Measurements from ENCODE around the gene PGAM4. TPM values are rescaled to one million over a fixed set of nuclear protein-coding genes. Genes with fewer than 3 reads are reported as not detected.
"Not testable (repeated sequence)": the region's sequence is repeated elsewhere in the genome, so short reads cannot be mapped to it uniquely, and the experiment has no call there.

Gene PGAM4
- polyA plus RNA-seq, 4 donors, result 0.52 TPM; not detected in 2

- no peak for DNase-seq (ENCODE audit: low read depth in 4 of 4, low spot score in 2 of 4)
Observed at GRCh38 chrX:77930581-77930980, 38.9 kb downstream of the PGAM4 start.

- no peak for DNase-seq (ENCODE audit: low read depth in 4 of 4, low spot score in 2 of 4)
Observed at GRCh38 chrX:77925764-77926163, 43.7 kb downstream of the PGAM4 start.

DNA sequence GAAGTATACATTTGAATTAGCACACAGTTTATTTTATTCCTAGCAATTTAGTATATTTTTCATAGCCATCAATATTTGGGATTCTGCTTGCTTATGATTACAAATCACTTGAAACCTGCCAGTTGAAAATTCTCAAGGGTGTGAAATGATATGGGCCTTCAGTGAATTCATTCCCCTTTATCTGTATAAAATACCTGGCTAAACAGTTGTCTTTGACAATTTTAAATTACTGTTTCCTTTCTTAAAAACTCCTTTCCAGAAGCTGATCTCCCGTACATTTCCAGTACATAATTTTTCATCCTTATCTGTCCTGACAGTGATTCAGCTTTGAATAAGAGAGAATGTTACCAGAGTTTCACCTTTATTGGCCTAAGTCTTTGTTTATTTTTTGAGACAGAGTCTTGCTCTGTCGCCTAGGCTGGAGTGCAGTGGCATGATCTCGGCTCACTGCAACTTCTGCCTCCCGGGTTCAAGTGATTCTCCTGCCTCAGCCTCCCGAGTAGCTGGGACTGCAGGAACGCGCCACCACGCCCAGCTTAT is 45.0 kb downstream of the PGAM4 start:
- no peak for DNase-seq (ENCODE audit: low read depth in 4 of 4, low spot score in 2 of 4)

- no peak for DNase-seq (ENCODE audit: low read depth in 4 of 4, low spot score in 2 of 4)
Observed at GRCh38 chrX:77922787-77923186, 46.7 kb downstream of the PGAM4 start.

DNA sequence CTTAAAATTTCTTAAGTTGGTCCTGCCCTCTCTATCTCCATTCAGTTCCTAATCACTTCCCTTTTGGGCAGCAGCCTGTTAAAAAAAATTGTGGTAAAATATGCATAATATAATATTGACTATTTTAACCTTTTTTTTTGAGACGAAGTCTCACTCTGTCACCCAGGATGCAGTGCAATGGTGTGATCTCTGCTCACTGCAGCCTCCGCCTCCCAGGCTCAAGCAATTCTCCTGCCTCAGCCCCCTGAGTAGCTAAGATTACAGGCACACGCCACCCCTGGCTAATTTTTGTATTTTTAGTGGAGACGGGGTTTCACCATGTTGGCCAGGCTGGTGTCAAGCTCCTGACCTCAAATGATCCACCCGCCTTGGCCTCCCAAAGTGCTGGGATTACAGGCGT is 50.1 kb downstream of the PGAM4 start:
- not testable (repeated sequence) for DNase-seq (ENCODE audit: low read depth in 4 of 4, low spot score in 2 of 4)

DNA sequence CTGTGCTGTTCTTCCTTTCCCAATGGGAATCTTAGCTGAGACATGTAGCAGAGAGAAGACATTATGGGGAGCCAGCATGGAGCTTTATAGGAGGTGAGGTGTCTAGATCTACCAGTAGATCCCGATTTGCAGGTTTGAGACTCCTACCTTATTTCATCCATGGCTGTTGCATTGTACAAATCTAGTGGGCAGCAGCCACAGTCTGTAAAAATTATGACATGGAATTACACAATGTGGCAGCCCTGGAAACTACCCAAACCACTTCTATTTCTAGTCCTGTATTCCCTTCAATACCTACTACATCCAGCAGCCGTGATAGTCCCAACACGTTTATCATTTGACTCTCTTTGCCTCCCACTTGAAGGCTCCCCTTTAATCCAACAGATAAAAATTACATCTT is 50.9 kb downstream of the PGAM4 start:
- DNase-seq (ENCODE audit: low read depth in 4 of 4, low spot score in 2 of 4), result no peak

Other genes starting within 250 kb of the PGAM4 start
- 10 to 100 TPM; 63.7 to 97.1 (median 85.4) TPM for gene ATRX, start 183.4 kb downstream of the PGAM4 start, polyA plus RNA-seq (ENCODE audit: insufficient read length in 4 of 4)
- 10 to 100 TPM; 76.9 to 93.3 (median 90.2) TPM for gene MAGT1, start 74.2 kb downstream of the PGAM4 start, polyA plus RNA-seq (ENCODE audit: insufficient read length in 4 of 4)
- gene COX7B, start 70.2 kb downstream of the PGAM4 start, polyA plus RNA-seq (ENCODE audit: insufficient read length in 4 of 4), result 100 to 1,000 TPM; 264 to 428 (median 292) TPM
- 10 to 100 TPM; 14.3 to 18.5 (median 15.0) TPM for gene ATP7A, start 58.9 kb downstream of the PGAM4 start, polyA plus RNA-seq (ENCODE audit: insufficient read length in 4 of 4)
- gene PGK1, start 134.6 kb upstream of the PGAM4 start, polyA plus RNA-seq (ENCODE audit: insufficient read length in 4 of 4), result 100 to 1,000 TPM; 306 to 414 (median 379) TPM
- gene TAF9B, start 170.0 kb upstream of the PGAM4 start, polyA plus RNA-seq (ENCODE audit: insufficient read length in 4 of 4), result 10 to 100 TPM; 40.6 to 52.6 (median 50.2) TPM